ENCODE data around the gene PFKFB4. TPM values are rescaled to one million over a fixed set of nuclear protein-coding genes. Genes with fewer than 3 reads are reported as not detected.
"Not testable (repeated sequence)": the region's sequence is repeated elsewhere in the genome, so short reads cannot be mapped to it uniquely, and the experiment has no call there.

The PFKFB4 gene
- total RNA-seq, 1 experiment from 2014 or later: 7.6 TPM

DNA sequence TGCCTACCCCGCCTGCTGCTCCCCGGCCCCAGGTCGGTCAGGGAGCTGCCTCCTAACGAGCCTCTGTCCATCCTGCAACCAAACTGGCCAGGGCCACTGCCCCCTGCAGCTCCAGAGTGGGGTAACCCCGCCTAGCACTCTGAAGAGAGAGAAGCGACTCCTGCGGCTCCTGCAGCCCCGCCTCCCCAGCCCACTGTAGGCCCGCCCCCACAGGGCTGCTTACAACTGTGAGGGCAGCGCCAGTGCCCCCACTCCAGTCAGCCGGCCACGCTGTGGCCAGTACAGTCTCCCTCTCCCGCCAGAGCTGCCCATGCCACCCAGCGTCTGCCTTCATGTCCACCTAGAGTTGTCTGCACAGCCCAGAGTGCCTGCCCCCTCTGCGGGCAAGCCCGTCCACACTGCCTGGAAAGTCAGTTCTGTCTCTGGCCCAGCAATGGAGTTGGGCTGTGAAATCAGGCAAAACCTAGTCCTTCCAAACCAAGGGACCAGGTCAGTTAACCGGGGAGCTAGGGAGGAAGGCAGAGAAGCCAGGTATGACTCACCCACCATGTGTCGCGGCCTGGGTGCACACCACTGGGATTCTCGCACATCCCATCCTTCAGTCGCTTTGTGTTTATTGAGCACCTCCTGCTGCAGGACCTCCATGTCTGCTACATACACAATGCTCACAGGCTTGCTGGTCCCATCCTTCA lies 4.6 kb upstream of the PFKFB4 start:
- peak; percentile 87 for DNase-seq (ENCODE audit: low spot score)

DNA sequence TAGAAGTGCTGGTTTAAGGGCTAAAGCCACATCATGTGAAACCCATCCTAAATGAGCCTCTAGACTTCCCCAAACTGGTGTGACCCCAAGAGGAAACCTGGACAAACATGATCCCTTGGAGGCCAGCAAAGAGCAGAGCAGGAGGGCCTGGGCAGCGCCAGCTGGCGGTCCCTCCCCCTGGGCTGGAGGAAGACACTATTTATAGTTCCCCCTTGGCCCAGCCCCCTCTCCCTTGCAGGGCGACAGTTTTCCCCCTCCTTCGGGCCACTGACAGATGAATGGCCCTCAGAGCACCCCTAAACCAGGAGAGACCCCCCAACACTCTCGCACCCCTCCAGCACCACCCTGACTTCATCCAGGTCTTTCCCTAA lies 4.0 kb upstream of the PFKFB4 start:
- DNase-seq (ENCODE audit: low spot score): peak; percentile 45

DNA sequence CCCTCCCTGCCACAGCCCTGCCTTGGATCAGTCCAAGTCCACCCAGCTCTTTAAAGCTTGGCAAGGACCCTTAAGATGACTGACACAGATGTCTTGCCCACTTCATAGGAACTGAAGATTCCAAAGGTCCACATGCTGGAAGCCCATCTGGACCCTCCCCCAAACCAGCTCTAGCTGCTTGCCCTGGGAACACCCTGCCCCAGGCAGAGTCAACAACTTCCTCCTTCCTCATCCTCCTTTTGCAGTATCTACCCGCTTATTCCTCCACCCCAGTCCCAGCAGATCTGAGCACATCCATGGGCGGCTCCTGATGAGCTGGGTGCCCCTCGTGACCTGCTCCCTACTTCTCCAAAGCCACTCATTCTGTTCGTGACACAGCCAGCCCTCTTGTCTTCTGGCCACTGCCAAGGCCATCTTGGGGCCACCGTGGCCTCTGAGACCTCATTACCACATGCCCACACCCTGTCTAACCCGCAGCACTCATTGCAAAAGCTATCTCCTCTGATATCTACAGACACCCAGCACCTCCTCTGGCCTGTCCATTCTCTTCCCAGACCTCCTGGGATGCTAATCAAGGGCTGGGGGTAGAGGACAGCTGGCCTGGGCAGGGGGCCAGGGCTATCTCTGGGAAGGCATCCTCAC lies 2.0 kb upstream of the PFKFB4 start:
- DNase-seq (ENCODE audit: low spot score): peak; percentile 51

DNA sequence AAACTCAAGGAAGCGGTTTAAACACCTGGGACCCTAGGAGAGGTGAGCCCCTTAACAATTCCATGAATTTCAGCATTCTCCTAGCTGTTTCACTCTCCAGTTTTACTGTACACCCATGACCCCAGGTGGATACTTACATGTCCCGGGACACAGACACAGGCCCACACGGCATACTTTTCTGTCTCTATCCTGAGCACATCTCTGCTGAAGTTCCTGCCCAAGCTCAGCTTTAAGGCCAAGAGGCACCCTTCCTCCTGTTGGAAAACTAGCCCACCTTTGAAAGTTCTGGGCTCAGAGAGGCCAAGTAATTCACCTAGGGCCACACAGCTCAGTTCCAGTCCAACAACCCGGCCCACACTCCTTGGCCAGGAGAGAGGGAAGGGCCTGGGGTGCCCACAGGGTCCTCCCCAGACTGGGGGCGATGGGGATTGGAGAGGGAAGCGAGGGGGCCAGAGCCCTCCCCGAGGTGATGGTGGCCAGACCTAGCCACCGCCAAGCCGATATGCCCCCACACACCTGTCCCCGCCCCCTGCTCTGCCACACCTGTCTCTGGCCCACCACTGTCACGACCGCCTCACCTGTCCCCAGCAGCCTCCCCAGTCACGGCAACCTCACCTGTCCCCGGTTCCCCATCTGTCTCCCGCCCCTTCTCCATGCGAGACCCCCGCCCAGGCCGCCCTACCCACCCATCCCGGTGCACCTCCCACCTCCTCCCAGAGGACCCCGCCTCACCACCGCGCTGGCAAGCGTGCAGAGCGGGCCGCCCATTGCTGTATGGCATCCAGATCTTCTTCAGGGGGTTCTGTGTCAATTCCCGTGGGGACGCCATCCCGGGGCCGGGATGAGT lies 431 bp downstream of the PFKFB4 start:
- DNase-seq (ENCODE audit: low spot score): no peak

DNA sequence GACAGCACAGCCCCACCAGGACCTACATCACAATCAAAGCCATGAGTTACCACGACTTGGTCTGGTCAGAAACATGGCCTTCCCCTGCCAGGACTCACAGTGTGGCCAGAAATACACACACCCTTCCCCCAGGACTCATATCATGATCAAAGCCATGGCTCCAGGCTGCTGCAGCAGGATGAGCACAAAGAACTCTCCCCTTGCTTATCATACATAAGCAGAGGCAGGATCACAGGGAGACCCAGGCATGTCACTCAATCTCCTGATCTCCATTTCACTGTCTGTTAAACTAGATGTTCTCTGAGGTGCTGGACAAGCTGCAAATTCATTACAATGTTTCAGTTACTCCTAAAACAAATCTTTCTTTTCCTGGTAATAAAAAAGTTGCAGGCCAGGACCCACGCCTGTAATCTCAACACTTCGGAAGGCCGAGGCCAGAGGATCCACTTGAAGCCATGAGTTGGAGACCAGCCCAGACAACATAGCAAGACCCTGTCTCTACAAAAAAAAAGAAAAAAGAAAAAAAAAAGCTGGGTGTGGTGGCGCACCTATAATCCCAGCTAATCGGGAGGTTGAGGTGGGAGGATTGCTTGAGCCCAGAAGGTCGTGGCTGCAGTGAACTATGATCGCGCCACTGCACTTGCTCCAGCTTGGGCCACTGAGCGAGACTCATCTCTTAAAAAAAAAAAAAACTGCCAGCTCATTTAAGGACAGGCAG lies 1.2 kb downstream of the PFKFB4 start:
- DNase-seq (ENCODE audit: low spot score): no peak

DNA sequence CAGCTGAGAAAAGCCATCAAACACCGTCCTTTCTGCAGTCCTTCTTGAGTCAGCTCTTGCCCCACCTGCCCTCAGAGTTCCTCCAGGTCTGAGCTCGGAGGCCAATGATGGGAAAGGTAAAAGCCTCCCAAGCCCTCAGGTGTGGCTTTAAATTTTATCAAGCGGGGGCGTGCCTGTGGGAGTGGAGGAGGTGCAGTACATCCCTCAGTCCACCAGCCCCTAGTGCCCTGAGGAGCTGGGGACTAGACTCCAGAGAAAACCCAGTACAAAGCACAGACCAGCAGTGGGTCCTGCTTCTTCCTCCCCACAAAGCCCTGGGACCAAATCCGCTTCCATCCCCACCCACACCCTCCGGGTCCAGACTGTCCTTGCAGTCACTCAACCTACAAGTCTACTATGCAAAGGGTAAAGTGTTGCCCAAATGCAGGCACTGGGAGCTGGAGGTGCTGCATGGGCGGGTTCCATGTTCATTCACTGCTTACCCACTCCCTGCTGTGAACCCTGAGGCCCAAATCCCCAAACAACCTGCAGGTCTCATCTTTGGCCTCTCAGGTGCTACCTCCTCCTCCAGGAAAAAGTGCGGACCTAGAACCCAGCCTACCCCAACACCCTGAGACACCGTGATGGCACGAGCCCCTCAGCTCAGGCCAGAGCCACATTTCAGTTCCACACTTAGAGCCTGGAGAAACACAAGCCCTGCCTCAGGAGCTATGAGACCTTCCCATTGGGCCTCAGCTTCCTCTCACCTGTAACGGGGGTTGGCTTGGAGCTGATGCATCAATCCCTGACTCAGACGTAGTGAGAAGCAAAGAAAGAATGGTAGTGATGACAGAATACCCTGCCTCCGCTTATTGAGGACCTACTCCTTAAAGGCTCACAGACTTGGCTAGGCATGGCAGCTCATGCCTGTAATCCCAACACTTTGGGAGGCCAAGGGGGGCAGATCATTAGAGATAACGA lies 2.4 kb downstream of the PFKFB4 start:
- DNase-seq (ENCODE audit: low spot score): no peak

DNA sequence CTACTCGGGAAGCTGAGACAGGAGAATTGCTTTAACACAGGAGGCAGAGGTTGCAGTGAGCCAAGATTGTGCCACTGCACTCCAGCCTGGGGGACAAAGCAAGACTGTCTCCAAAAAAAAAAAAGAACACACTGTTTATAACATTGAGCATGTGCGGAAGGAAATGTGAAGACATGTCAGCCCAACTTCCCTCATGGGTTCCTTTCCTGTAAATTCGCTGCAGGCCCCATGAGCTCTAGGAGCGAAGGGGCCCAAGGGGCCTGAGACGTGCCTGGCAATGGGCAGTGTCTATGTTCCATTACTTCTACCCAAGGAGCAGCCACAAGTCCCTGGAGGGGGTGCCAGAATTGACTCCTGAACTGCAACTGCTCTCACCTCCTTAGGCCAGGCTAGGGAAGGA lies 3.2 kb downstream of the PFKFB4 start:
- no peak for DNase-seq (ENCODE audit: low spot score)

DNA sequence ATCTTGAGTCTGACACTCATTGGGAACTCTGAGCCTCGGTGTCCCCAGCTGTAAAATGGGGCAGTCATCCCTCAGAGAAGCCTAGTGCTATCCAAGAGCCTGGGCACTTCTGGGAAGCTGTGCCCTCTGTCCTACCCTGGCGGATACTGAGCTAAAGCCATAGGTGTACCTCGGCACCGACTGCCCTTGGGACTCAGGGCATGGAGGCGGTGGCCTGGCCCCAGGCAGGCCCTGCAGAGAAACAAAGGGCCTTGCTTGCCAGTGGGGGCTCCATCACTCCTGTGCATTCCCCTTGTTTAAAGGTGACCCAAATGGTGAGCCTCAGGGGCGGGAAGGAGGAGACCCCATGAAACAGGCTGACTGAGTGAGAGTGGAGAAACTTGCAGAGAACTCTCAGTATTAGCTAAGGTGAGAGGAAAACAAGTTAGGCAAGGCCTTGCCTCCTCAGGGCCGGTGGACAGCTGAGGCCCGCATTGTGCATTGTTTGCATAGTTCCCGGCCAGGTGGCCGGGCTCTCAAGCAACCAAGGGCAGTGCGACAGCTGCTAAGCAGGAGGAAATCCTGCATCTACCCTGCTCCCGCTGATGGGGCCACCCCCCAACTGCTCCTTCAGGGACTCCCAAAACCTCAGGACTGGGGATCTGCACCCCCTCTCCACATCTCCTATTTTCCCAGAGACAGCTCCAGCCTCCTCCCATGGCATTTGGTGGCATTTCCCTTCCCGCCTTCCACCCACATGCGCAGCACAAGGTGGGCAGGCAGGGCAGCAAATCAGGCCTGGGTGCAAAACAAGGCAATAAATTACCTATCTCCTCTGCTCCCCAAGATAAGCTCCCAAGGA lies 4.3 kb downstream of the PFKFB4 start:
- DNase-seq (ENCODE audit: low spot score): no peak

DNA sequence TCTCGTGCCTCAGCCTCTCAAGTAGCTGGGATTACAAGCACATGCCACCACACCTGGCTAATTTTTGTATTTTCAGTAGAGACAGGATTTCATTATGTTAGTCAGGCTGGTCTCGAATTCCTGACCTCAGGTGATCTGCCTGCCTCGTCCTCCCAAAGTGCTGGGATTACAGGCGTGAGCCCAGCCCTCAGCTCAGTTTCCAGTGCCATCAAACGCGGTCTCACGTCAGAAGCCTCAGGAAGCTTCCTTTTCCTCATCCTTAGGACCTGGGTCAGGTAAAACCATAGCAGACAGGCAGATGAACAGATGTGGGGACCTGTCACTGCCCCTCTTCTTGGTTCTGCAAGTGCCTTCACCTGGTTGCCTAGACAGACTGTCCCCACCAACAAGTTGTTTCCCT lies 5.0 kb downstream of the PFKFB4 start:
- not testable (repeated sequence) for DNase-seq (ENCODE audit: low spot score)

DNA sequence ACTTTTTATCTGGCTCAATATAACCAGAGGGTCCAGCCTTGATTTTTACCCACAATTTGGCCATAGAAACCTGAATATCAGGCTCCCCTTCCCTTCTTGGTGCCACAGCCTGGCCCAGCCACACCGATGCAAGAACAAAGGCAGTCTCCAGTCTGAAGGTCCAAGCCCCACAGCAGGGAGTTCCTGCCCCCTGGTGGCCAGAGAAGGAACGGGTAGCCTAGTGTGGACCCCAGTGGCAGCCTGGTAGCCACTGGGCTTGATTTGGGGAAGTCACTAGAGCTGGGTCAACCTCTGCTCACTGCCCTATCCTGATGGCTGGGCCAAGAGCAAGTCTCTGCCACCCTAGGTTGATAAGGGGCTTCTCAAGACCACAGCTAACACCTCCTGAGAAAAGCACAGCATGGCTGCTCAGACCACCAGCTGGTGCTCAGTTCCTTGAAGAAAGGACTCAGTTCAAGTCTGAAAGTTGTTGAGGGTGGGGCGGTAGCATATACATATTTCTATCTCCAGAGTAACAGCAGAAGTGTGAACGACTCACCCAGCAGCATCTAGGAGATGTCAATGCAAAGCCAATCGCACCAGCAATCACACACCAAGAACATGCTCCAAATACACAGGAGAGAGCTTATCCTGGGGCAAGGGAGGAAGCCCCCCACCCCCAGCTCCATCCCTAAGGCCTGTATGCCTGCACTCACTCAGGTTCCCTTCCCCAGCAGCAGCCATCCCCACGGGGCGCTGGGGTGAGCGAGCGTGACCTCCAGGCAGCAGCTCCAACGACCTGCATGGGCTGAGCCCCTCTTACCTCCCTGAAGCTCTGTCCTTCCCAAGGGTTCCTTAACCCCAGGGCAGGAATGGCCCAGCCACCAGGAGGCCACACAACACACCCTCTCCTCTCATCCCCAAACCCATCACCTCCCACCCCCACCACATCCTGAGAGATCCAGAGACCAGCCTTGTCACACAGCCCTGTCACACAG lies 7.6 kb downstream of the PFKFB4 start:
- DNase-seq (ENCODE audit: low spot score): peak; percentile 66

DNA sequence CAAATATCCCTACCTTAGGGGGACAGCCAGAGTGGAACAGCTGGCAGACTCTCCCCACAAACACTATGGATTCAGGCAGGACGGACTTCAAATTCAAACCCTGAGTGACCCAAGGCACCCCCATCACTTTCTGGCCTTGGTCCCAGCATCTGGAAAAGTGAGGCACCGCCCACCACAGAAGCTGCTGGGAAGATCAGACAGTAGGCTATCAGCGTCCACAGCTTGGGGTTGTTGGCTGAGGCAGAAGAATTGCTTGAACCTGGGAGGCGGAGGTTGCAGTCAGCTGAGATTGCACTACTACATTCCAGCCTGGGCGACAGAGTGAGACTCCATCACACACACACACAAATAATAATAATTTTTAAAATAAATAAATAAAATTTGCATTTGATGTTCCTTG lies 8.5 kb downstream of the PFKFB4 start:
- DNase-seq (ENCODE audit: low spot score): no peak

DNA sequence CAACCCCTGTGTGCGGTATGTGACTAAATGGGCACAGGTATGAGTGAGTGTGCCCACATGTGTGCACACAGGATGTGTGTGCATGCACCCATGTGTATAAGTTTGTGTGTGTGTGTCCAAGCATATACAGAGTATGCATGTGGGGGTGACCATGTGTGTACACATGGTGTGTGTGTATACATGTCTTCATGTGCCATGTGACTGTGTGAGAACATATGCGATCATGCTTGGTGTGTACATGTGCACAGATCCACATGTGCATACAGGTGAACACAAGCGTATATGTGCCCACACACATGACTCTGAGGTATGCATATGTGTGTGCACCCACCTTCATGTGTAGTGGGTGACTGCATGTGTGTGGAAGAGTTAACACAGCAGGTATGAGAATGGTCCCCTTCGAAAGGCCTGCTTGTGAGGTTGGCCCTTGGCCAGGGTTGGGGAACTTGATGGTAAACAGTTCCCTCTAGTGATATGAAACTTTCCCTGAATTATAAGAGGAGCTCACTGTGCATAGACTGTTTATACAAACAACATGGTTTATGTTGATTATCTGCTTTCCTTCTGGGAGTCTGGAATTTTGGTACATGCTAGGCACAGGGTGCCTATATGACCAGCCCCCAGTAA lies 10.3 kb downstream of the PFKFB4 start:
- no peak for DNase-seq (ENCODE audit: low spot score)

DNA sequence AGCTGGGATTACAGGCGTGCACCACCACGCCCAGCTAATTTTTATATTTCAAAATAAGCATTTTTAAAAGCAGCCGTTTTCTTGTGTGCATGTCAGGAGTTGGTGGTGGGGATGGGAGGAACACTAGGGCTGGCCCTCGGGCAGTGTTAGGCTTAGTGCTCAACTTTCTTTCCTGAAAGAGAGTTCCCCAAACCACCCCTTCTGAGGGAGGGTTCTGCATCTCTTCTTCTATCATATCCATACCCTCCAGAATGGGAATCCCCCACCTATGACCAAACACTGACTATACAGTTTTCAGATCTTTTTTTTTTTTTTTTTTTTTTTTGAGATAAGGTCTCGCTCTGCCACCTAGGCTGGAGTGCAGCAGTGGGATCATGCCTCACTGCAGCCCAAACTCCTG lies 12.5 kb downstream of the PFKFB4 start:
- no peak for DNase-seq (ENCODE audit: low spot score)

DNA sequence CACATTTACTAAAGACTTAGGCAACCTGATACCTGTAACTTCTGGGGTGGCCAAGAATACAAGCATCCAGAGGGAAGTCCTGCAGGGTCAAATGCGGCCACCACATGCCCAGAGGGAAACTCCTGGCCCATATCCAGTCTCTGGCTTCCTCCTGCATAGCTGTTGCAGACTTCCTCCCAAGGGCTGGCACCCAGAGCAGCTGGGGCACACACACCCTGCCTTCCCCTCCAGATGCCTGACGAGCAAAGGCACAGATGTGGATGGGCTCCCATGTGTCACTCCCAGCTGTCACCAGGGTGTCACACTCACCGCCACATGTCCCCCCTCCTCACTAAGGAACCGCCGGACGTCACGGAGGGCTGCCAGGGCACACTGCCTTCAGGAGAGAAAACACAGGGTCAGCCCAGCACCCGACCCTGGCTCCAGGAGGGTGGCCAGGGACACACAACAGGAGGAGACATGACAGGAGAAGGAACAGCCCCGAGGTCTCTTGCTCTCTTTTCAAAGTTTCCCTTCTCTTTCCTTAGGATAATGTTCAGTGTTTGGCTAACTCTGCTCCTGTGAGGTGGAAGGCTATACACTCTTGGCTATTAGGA lies 13.2 kb downstream of the PFKFB4 start:
- DNase-seq (ENCODE audit: low spot score): no peak

DNA sequence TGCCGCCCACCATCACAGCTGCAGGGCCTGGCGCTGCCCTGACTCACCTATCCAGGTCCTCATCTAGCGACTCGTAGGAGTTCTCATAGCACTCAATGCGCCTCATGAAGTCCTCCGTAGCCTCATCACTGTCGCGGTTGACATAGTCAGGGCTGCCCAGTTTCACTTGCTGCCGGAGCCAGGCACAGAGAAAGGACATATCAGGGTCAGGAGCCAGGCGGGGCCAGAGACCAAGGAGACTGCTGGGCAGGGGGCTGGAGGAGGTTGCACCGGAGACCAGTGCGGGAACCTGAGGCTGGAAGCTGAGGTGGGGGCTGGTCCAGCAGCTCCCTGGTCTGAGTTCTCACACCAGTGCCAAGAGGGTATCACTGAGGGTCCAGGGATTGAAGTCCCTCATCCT lies 18.2 kb downstream of the PFKFB4 start:
- DNase-seq (ENCODE audit: low spot score): no peak

DNA sequence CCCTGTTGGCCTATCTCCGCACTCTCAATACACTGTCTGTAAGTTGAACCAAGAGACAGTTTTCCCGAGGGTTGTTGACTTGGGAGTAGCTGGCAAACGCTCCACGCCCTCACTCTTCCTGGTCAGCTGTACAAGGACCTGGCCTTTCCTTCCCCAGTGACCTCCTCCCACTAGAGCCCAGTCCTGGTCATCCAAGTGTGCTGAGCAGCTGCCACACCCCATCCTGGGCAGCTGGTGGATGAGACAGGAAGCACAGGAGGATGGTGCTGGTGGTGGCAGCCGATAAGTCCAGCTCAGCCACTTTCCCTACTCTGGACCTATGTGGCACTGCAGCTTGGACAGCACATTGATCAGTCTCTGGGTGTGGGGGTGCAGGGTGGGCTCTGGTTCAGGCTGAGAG lies 19.8 kb downstream of the PFKFB4 start:
- no peak for DNase-seq (ENCODE audit: low spot score)

DNA sequence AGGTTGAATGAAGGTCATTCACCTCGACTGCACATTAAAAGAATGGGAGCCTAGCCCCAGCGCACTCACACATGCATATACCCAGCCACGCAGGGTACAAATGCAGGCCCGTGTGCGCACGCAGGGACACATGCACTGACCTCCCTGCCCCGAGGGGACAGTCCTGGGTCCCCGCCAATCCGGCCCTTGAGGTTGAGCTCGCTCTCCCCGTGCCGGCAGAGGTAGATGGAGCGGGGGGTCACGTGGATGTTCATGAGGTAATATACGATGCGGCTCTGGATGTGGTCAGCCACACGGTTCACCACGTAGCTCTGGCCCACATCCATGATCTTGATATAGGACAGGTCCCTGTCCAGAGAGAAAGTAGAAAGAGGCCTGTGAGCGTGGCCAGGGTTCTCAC lies 20.5 kb downstream of the PFKFB4 start:
- no peak for DNase-seq (ENCODE audit: low spot score)

DNA sequence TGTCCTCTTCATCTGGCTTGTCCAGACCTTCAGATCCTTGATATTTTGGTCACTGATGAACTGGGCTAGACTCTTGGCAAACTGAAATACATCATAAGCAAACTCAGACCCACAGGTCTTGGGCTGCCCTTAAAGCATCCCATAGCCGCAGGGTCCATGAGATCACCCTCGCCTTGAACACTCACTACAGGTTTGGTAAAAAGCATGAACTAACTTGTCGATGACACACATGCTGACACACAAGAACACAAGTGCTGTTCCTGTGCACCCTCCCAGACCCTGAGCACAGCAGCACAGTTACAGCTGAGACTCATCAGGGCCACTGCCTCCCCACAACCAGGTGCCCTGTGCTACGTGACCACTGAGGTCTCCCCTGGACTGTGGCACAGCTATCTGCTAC lies 21.0 kb downstream of the PFKFB4 start:
- no peak for DNase-seq (ENCODE audit: low spot score)
